ENCODE results near the gene FAM53B.

FAM53B gene

GRCh38 chr10:124708922-124709520 lies 35.2 kb downstream of the FAM53B start:
- DNase-seq = no peak

GRCh38 chr10:124708246-124708779 lies 35.9 kb downstream of the FAM53B start:
- no peak for DNase-seq

- peak; percentile 73 to 75 (median 75) for DNase-seq
Observed at GRCh38 chr10:124707551-124707950, 36.6 kb downstream of the FAM53B start.

GRCh38 chr10:124707144-124707467 lies 37.1 kb downstream of the FAM53B start:
- no peak for DNase-seq

GRCh38 chr10:124706462-124707143 lies 37.6 kb downstream of the FAM53B start:
- DNase-seq = peak; percentile 48 to 74 (median 67)

GRCh38 chr10:124705817-124706461 lies 38.2 kb downstream of the FAM53B start:
- no peak for DNase-seq

GRCh38 chr10:124705381-124705740 lies 38.8 kb downstream of the FAM53B start:
- no peak for DNase-seq

- DNase-seq = no peak
Observed at GRCh38 chr10:124704428-124705380, 39.5 kb downstream of the FAM53B start.

GRCh38 chr10:124703778-124704427 lies 40.3 kb downstream of the FAM53B start:
- no peak for DNase-seq

GRCh38 chr10:124703372-124703771 lies 40.8 kb downstream of the FAM53B start:
- DNase-seq = no peak

GRCh38 chr10:124701881-124702656 lies 42.1 kb downstream of the FAM53B start:
- DNase-seq = peak; percentile 59 to 61 (median 59)

GRCh38 chr10:124701435-124701834 lies 42.7 kb downstream of the FAM53B start:
- peak; percentile 45 to 61 (median 53) for DNase-seq

GRCh38 chr10:124701038-124701365 lies 43.2 kb downstream of the FAM53B start:
- DNase-seq = no peak

GRCh38 chr10:124700293-124701037 lies 43.7 kb downstream of the FAM53B start:
- peak; percentile 38 to 45 (median 39) for DNase-seq

GRCh38 chr10:124699471-124700292 lies 44.5 kb downstream of the FAM53B start:
- no peak for DNase-seq

- no peak for DNase-seq
Observed at GRCh38 chr10:124698545-124699469, 45.4 kb downstream of the FAM53B start.

- DNase-seq = peak; percentile 53 to 70 (median 61)
Observed at GRCh38 chr10:124697837-124698544, 46.2 kb downstream of the FAM53B start.

GRCh38 chr10:124697443-124697836 lies 46.7 kb downstream of the FAM53B start:
- DNase-seq = no peak
